Liver (tissue), 9 donors: Measurements from ENCODE around the gene NKD2. TPM values are rescaled to one million over a fixed set of nuclear protein-coding genes. Genes with fewer than 3 reads are reported as not detected.

Source experiments
- DNase-seq: peaks from one replicate; pipeline ENCODE4 v3.0.0-alpha.2; 2017; ENCODE audit warnings: low spot score
- H3K27ac ChIP-seq, 2 donors: one replicate each; pipeline ENCODE4 v1.7.0; 2013; ENCODE audit warnings: inconsistent platforms in 2 of 2, low read length in 2 of 2, control low read depth in 1 of 2, low read depth in 1 of 2, mild to moderate bottlenecking in 1 of 2
- H3K27me3 ChIP-seq, 4 donors: one replicate each; pipeline versions ENCODE4 v1.6.1 to v1.7.0; 2013; ENCODE audit warnings: low read length in 3 of 4, inconsistent platforms in 1 of 4, mild to moderate bottlenecking in 1 of 4, moderate library complexity in 1 of 4; ENCODE audit not compliant: control insufficient read depth in 4 of 4, insufficient read depth in 4 of 4
- H3K36me3 ChIP-seq, 4 donors: one replicate each; pipeline versions ENCODE4 v1.6.1 to v1.7.0; 2013; ENCODE audit warnings: low read length in 3 of 4, mild to moderate bottlenecking in 3 of 4, low read depth in 1 of 4, moderate library complexity in 1 of 4; ENCODE audit not compliant: control insufficient read depth in 4 of 4, insufficient read depth in 3 of 4
- H3K4me1 ChIP-seq, 4 donors: one replicate each; pipeline versions ENCODE4 v1.6.1 to v1.7.0; 2013; ENCODE audit warnings: low read length in 3 of 4, mild to moderate bottlenecking in 3 of 4, moderate library complexity in 1 of 4; ENCODE audit not compliant: control insufficient read depth in 4 of 4, insufficient read depth in 4 of 4
- H3K4me3 ChIP-seq, 3 donors: one replicate each; pipeline versions ENCODE4 v1.6.1 to v1.7.0; 2013; ENCODE audit warnings: low read length in 3 of 3, control low read depth in 1 of 3, low read depth in 1 of 3, mild to moderate bottlenecking in 1 of 3
- H3K9ac ChIP-seq, 2 donors: one replicate each; pipeline ENCODE4 v1.7.0; 2013; ENCODE audit warnings: low read length in 2 of 2, mild to moderate bottlenecking in 2 of 2, moderate library complexity in 2 of 2, control low read depth in 1 of 2, low read depth in 1 of 2
- H3K9me3 ChIP-seq, 4 donors: one replicate each; pipeline versions ENCODE4 v1.6.1 to v1.7.0; 2013; ENCODE audit warnings: low read length in 3 of 4; ENCODE audit not compliant: control insufficient read depth in 4 of 4
- ATF3 ChIP-seq: IDR thresholded peaks from 2 replicates; pipeline ENCODE4 v1.6.1; 2016; ENCODE audit warnings: antibody characterized with exemption
- CTCF ChIP-seq: fragments of 150-350 bp; IDR thresholded peaks from 2 replicates; pipeline ENCODE4 v1.5.1; 2017; ENCODE audit warnings: improper control_type of control experiment, low read depth, low read length; ENCODE audit not compliant: missing input control
- EGR1 ChIP-seq, 2 donors: IDR thresholded peaks; 2 replicates each; pipeline ENCODE4 v1.6.1; 2016 to 2018; ENCODE audit warnings: antibody characterized with exemption in 2 of 2, low read depth in 2 of 2
- FOXA2 ChIP-seq: IDR thresholded peaks from 2 replicates; pipeline ENCODE4 v1.6.1; 2016; ENCODE audit warnings: antibody characterized with exemption
- GABPA ChIP-seq, 2 donors: IDR thresholded peaks in 1 of 2; conservative IDR thresholded peaks in 1 of 2; 2 replicates each; pipeline ENCODE4 v1.6.1; 2016; ENCODE audit warnings: antibody characterized with exemption in 2 of 2, mild to moderate bottlenecking in 1 of 2, moderate library complexity in 1 of 2
- HNF4A ChIP-seq, 2 donors: conservative IDR thresholded peaks; 2 replicates each; pipeline ENCODE4 v1.6.1; 2016; ENCODE audit warnings: antibody characterized with exemption in 2 of 2, mild to moderate bottlenecking in 2 of 2
- HNF4G ChIP-seq: IDR thresholded peaks from 2 replicates; pipeline ENCODE4 v1.6.1; 2016; ENCODE audit warnings: antibody characterized with exemption
- JUND ChIP-seq, 2 donors: IDR thresholded peaks; 2 replicates each; pipeline ENCODE4 v1.6.1; 2016; ENCODE audit warnings: antibody characterized with exemption in 2 of 2
- MAX ChIP-seq: IDR thresholded peaks from 2 replicates; pipeline ENCODE4 v1.6.1; 2016; ENCODE audit warnings: antibody characterized with exemption
- NR2F2 ChIP-seq: IDR thresholded peaks from 2 replicates; pipeline ENCODE4 v1.6.1; 2016; ENCODE audit warnings: antibody characterized with exemption
- RAD21 ChIP-seq, 2 donors: IDR thresholded peaks; 2 replicates each; pipeline ENCODE4 v1.6.1; 2016; ENCODE audit warnings: antibody characterized with exemption in 2 of 2, mild to moderate bottlenecking in 2 of 2
- RXRA ChIP-seq, 2 donors: IDR thresholded peaks; 2 replicates each; pipeline ENCODE4 v1.6.1; 2017 to 2018; ENCODE audit warnings: antibody characterized with exemption in 2 of 2, mild to moderate bottlenecking in 1 of 2
- SP1 ChIP-seq: IDR thresholded peaks from 2 replicates; pipeline ENCODE4 v1.6.1; 2018; ENCODE audit warnings: antibody characterized with exemption, mild to moderate bottlenecking
- TAF1 ChIP-seq: conservative IDR thresholded peaks from 2 replicates; pipeline ENCODE4 v1.6.1; 2016; ENCODE audit warnings: antibody characterized with exemption, mild to moderate bottlenecking
- YY1 ChIP-seq: IDR thresholded peaks from 2 replicates; pipeline ENCODE4 v1.6.1; 2016; ENCODE audit warnings: antibody characterized with exemption, mild to moderate bottlenecking
- ZBTB33 ChIP-seq: IDR thresholded peaks from 2 replicates; pipeline ENCODE4 v1.6.1; 2016; ENCODE audit warnings: antibody characterized with exemption
- WGBS: extraction: QIAGEN DNeasy Blood & Tissue Kit; methylation state at CpG from one replicate; pipeline ENCODE4 v1.1.7; 2013; 5-methylcytosine and 5-hydroxymethylcytosine counted together
- polyA plus RNA-seq, 2 donors: library from polyadenylated mRNA; stranded (reverse) in 1 of 2; unstranded in 1 of 2; fragments of 200-250 nt in 1 of 2; fragments of >200 nt in 1 of 2; fragmentation: Nextera tagmentation in 1 of 2; extraction: Ambion mirVana in 1 of 2; gene quantifications; one replicate each; pipeline versions ENCODE4 v1.2.1 to v1.2.3, GENCODE V29; 2013 to 2015
- total RNA-seq, 2 donors: library from RNA; depleted of rRNA; stranded (reverse); fragments of >200 nt; gene quantifications; one replicate each; pipeline ENCODE4 v1.2.3, GENCODE V29; 2014
- TF ChIP-seq, protein P1 (sequence below): IDR thresholded peaks from 2 replicates; pipeline ENCODE4 v1.6.1; 2016; ENCODE audit warnings: antibody characterized with exemption, mild to moderate bottlenecking
- donor health status: healthy.
- donor health status: healthy.
- donor health status: healthy.
- donor health status: healthy.
- donor health status: healthy.

The NKD2 gene
- total and polyA plus RNA-seq, 4 donors = 0.09 to 1.3 (median 0.42) TPM

DNA sequence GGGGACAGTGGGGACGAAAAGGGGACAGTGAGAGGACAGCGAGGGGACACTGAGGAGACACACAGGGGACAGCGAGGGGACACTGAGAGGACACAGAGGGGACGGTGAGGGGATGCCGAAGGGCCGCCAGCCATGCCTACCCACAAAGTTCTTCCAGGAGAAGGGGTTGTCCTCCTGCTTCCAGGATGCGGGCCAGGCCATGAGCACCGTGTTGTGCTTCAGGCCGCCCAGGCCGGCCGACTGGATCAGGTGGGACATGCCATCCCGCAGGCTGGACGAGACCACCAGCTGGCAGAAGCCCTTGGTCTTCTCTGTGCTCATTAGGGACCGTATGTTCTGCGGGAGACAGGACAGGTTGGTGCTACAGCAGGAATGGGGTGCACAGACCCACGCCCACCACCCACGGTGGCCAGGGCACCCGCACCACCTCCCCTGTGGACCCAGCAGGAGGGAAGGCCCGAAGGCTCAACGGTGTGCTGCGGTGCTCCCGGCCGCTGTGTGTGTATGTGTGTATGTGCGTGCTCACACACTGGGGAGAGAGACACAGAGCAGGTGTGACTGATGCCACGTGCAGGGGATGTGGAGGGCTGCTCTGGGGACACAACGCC lies 56.6 kb downstream of the NKD2 start:
- TF ChIP-seq RAD21 (IDR thresholded peaks at IDR 0.05) = no peak
- TF ChIP-seq ATF3 = no peak
- no peak for TF ChIP-seq EGR1 (IDR thresholded peaks at IDR 0.05; ENCODE audit: low read depth in 2 of 2)
- TF ChIP-seq SP1 = no peak
- no peak for TF ChIP-seq TAF1
- TF ChIP-seq CTCF = no peak
- no peak for TF ChIP-seq JUND (IDR thresholded peaks at IDR 0.05)
- no peak for TF ChIP-seq HNF4G
- no peak for TF ChIP-seq YY1
- no peak for TF ChIP-seq HNF4A (conservative IDR thresholded peaks at IDR 0.05)
- TF ChIP-seq FOXA2 = no peak
- no peak overlapping the region for H3K27ac ChIP-seq
- H3K9me3 ChIP-seq = no peaks in the 10 kb centered on the region
- peaks cover 0 to 11% (median 6%) of the 10 kb centered on the region in 4 donors for H3K4me1 ChIP-seq
- H3K36me3 ChIP-seq = peaks cover 14 to 70% (median 28%) of the 10 kb centered on the region in 4 donors
- DNase-seq = no peak
- H3K4me3 ChIP-seq = no peak overlapping the region
- H3K27me3 ChIP-seq = no peaks in the 10 kb centered on the region
- H3K9ac ChIP-seq = no peak overlapping the region
- 91% methylated on average over 26 of the region's 26 CpGs for WGBS

- Histone ChIP-seq H3K4me3 (no peak overlapping the region), H3K27me3 (no peaks in the 10 kb centered on the region), H3K4me1 (peaks cover 0 to 6% (median 0%) of the 10 kb centered on the region in 4 donors), H3K27ac (no peak overlapping the region), H3K9me3 (no peaks in the 10 kb centered on the region), H3K9ac (no peak overlapping the region), H3K36me3 (peaks cover 14 to 66% (median 27%) of the 10 kb centered on the region in 4 donors)
- DNase-seq = no peak
- 94% methylated on average over 16 of the region's 16 CpGs for WGBS
- TF ChIP-seq ZBTB33 (no peak), HNF4A (conservative IDR thresholded peaks at IDR 0.05) (no peak), CTCF (no peak), FOXA2 (no peak), HNF4G (no peak), ATF3 (no peak), RXRA (IDR thresholded peaks at IDR 0.05) (no peak), YY1 (no peak), RAD21 (IDR thresholded peaks at IDR 0.05) (no peak), JUND (IDR thresholded peaks at IDR 0.05) (no peak), SP1 (no peak), GABPA (IDR thresholded peaks at IDR 0.05 in 1 of 2, conservative IDR thresholded peaks at IDR 0.05 in 1 of 2) (no peak), MAX (no peak), NR2F2 (no peak)
- TF ChIP-seq, protein P1, sequence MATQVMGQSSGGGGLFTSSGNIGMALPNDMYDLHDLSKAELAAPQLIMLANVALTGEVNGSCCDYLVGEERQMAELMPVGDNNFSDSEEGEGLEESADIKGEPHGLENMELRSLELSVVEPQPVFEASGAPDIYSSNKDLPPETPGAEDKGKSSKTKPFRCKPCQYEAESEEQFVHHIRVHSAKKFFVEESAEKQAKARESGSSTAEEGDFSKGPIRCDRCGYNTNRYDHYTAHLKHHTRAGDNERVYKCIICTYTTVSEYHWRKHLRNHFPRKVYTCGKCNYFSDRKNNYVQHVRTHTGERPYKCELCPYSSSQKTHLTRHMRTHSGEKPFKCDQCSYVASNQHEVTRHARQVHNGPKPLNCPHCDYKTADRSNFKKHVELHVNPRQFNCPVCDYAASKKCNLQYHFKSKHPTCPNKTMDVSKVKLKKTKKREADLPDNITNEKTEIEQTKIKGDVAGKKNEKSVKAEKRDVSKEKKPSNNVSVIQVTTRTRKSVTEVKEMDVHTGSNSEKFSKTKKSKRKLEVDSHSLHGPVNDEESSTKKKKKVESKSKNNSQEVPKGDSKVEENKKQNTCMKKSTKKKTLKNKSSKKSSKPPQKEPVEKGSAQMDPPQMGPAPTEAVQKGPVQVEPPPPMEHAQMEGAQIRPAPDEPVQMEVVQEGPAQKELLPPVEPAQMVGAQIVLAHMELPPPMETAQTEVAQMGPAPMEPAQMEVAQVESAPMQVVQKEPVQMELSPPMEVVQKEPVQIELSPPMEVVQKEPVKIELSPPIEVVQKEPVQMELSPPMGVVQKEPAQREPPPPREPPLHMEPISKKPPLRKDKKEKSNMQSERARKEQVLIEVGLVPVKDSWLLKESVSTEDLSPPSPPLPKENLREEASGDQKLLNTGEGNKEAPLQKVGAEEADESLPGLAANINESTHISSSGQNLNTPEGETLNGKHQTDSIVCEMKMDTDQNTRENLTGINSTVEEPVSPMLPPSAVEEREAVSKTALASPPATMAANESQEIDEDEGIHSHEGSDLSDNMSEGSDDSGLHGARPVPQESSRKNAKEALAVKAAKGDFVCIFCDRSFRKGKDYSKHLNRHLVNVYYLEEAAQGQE = no peak
These were observed 57.5 kb downstream of the NKD2 start for GRCh38 chr5:1065891-1066650.
